HUES6 (cell line): Measurements from ENCODE around the gene MYO7B.

Experiments
- H3K27ac ChIP-seq: 2 replicates; pipeline ENCODE4 v1.7.0; 2013; ENCODE audit warnings: low read depth, mild to moderate bottlenecking, low read length, inconsistent platforms
- H3K27me3 ChIP-seq: 2 replicates; pipeline ENCODE4 v1.6.1; 2013; ENCODE audit warnings: low read length; ENCODE audit not compliant: control insufficient read depth, insufficient read depth
- H3K36me3 ChIP-seq: 2 replicates; pipeline ENCODE4 v1.6.1; 2013; ENCODE audit warnings: low read length; ENCODE audit not compliant: control insufficient read depth, insufficient read depth
- H3K4me1 ChIP-seq: 2 replicates; pipeline ENCODE4 v1.6.1; 2013; ENCODE audit warnings: low read length; ENCODE audit not compliant: control insufficient read depth, insufficient read depth
- H3K4me3 ChIP-seq: 2 replicates; pipeline ENCODE4 v1.5.1; 2013; ENCODE audit warnings: low read depth, low read length
- H3K9ac ChIP-seq: one replicate; pipeline ENCODE4 v1.6.1; 2013; ENCODE audit warnings: mild to moderate bottlenecking, low read length
- H3K9me3 ChIP-seq: 2 replicates; pipeline ENCODE4 v1.6.1; 2013; ENCODE audit warnings: low read depth, low read length; ENCODE audit not compliant: control insufficient read depth, insufficient read depth

Gene MYO7B

DNA sequence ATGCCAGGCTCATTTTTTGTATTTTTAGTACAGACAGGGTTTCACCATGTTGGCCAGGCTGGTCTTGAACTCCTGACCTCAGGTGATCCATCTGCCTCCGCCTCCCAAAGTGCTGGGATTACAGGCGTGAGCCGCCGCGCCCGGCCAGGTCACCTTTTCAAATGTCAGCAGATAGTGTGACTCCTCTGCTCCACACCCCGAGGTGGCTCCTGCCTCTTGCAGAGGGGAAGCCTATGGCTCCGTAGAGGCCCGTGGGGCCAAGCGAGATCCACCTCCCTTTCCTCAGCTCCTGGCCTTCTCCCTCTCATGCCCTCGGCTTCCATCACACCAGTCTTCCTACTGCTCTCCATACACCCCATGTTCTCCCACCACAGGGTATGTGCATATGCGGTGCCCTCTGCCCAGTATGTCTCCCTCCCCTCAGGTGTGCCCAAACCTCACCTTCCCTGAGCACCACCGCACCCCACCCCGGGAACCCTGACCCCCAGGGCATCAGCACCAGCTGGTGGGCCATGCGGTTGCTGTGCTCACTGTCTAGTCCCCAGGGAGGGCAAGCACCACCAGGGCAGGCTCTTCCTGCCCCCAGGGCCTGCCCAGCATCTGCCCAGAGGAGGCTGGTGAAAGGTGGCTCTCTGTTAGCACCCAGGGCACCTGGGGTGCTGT is 121.2 kb downstream of the MYO7B start:
- H3K4me1 ChIP-seq, result no peaks in the 10 kb centered on the region
- no peak overlapping the region for H3K4me3 ChIP-seq
- H3K36me3 ChIP-seq, result no peaks in the 10 kb centered on the region
- no peak overlapping the region for H3K9ac ChIP-seq
- H3K27me3 ChIP-seq, result no peaks in the 10 kb centered on the region
- H3K27ac ChIP-seq, result no peak overlapping the region
- H3K9me3 ChIP-seq, result 0 out of 2 replicates have a peak, but pooled peaks cover 2% of the 10 kb centered on the region

DNA sequence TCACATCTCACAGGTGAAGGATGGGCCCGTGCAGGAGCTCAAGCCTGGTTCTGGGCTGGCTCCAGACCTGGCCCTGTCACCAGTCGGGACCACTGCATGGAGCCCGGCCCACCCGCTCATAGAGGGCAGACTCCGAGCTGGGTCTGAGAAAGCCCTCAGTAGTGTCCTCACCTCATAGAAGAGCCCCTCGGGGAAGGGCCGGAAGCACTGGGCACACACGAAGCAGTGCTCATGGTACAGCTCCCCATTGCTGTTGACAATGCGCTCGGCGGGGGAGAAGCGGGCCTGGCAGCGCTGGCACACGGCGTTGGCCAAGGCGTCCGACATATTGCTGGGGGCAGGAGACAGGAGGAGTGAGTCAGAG is 121.7 kb downstream of the MYO7B start:
- Histone ChIP-seq H3K36me3 (no peaks in the 10 kb centered on the region), H3K4me1 (peaks cover 2% of the 10 kb centered on the region; the same call in 1 of the 2 replicates), H3K27me3 (no peaks in the 10 kb centered on the region), H3K27ac (no peak overlapping the region), H3K9me3 (0 out of 2 replicates have a peak, but pooled peaks cover 2% of the 10 kb centered on the region), H3K9ac (no peak overlapping the region), H3K4me3 (no peak overlapping the region)

GRCh38 chr2:127658146-127658545 is 122.7 kb downstream of the MYO7B start:
- 0 out of 2 replicates have a peak, but pooled peaks cover 2% of the 10 kb centered on the region for H3K9me3 ChIP-seq
- H3K36me3 ChIP-seq, result no peaks in the 10 kb centered on the region
- no peak overlapping the region for H3K27ac ChIP-seq
- H3K4me3 ChIP-seq, result no peak overlapping the region
- H3K4me1 ChIP-seq, result peaks cover 7% of the 10 kb centered on the region
- no peak overlapping the region for H3K9ac ChIP-seq
- H3K27me3 ChIP-seq, result peaks cover 5% of the 10 kb centered on the region

- Histone ChIP-seq H3K4me1 (peaks cover 12% of the 10 kb centered on the region), H3K36me3 (no peaks in the 10 kb centered on the region), H3K27me3 (peaks cover 11% of the 10 kb centered on the region), H3K4me3 (no peak overlapping the region), H3K9me3 (0 out of 2 replicates have a peak, but pooled peaks cover 2% of the 10 kb centered on the region), H3K9ac (no peak overlapping the region), H3K27ac (no peak overlapping the region)
Observed at GRCh38 chr2:127658641-127659407, 123.3 kb downstream of the MYO7B start.

DNA sequence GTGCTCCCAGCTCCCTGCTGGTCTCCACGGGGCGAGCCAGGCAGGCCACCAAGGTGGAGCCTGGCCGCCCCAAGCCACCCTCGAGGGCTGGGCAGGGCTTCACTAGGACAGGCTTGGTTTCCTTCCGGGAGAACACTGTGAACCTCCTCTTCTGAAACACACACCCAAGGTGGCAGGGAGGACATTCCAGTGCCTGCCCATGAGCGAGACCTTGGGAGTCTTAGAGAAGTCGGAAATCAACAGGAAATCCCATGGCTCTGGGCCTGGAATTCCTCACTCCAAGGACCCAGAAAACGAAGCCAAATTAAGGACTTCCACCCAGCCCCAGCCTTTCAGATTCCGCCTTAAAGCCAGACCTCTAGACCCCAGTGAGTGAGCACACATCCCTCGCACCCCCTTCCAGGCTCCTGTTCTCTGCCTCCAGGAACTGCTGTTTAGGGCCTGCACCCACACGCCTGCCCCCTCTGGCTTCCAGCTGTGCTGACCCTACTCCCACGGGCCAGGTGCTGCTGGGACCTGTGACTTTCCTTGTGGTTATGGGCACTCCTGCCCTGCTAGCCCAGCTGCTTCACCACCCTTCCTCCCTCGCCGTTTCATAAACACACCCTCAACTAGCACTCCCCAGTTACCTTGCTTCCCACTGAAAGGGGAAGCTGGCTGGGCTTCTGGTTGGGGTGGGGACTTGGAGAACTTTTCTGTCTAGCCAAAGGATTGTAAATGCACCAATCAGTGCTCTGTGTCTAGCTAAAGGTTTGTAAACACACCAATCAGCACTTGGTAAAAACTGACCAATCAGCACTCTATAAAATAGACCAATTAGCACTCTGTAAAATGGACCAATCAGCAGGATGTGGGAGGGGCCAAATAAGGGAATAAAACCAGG is 124.2 kb downstream of the MYO7B start:
- no peak overlapping the region for H3K9ac ChIP-seq
- no peak overlapping the region for H3K27ac ChIP-seq
- H3K27me3 ChIP-seq, result peaks cover 20% of the 10 kb centered on the region
- no peaks in the 10 kb centered on the region for H3K36me3 ChIP-seq
- no peak overlapping the region for H3K4me3 ChIP-seq
- H3K9me3 ChIP-seq, result 0 out of 2 replicates have a peak, but pooled peaks cover 2% of the 10 kb centered on the region
- H3K4me1 ChIP-seq, result peaks cover 15% of the 10 kb centered on the region

DNA sequence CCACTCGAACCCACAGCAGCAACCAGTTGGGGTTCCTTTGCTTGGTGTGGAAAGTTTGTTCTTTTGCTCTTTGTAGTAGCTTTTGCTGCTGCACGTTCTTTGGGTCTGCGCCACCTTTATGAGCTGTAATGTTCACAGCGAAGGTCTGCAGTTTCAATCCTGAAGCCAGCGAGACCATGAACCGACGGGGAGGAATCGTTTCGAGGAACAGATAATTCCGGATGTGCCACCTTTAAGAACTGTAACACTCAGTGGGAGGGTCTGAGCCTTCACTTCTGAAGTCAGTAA is 124.8 kb downstream of the MYO7B start:
- Histone ChIP-seq H3K9ac (no peak overlapping the region), H3K9me3 (0 out of 2 replicates have a peak, but pooled peaks cover 2% of the 10 kb centered on the region), H3K27ac (no peak overlapping the region), H3K27me3 (peaks cover 26% of the 10 kb centered on the region), H3K4me1 (peaks cover 17% of the 10 kb centered on the region), H3K36me3 (no peaks in the 10 kb centered on the region), H3K4me3 (no peak overlapping the region)

DNA sequence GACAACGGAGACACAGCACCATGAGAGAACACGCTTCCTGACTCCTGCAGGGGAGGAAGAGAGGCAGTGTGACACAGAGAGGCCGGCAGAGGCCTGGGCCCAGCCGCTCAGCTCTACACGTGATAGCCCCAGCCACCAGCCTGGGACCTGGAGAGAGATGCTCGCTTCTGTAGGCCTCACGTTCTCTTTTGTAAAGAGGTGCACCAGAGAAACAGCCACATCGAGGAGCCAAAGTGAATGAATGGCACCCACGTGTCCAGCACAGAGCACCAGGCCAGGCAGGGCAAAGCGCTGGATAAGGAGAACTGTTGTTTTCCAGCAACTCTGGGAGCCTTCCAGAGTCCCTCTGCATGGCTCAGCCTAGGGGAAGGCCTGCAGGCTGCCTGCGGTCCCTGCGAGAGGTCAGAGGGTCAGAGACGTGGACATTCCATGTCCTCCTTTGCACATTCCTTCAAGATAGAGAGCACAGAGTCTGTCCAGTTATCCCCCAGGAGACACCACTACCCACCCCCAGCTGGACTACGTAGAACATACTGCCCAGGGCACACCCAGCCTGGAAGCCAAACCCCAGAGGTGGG is 125.7 kb downstream of the MYO7B start:
- H3K9me3 ChIP-seq, result 0 out of 2 replicates have a peak, but pooled peaks cover 2% of the 10 kb centered on the region
- peaks cover 35% of the 10 kb centered on the region for H3K27me3 ChIP-seq
- H3K9ac ChIP-seq, result no peak overlapping the region
- no peak overlapping the region for H3K4me3 ChIP-seq
- H3K4me1 ChIP-seq, result peaks cover 17% of the 10 kb centered on the region
- no peak overlapping the region for H3K27ac ChIP-seq
- H3K36me3 ChIP-seq, result no peaks in the 10 kb centered on the region

- H3K9me3 ChIP-seq, result 0 out of 2 replicates have a peak, but pooled peaks cover 2% of the 10 kb centered on the region
- H3K4me3 ChIP-seq, result no peak overlapping the region
- H3K27ac ChIP-seq, result no peak overlapping the region
- peaks cover 17% of the 10 kb centered on the region for H3K4me1 ChIP-seq
- no peak overlapping the region for H3K9ac ChIP-seq
- no peaks in the 10 kb centered on the region for H3K36me3 ChIP-seq
- peaks cover 43% of the 10 kb centered on the region for H3K27me3 ChIP-seq
Observed at GRCh38 chr2:127661949-127662510, 126.5 kb downstream of the MYO7B start.

DNA sequence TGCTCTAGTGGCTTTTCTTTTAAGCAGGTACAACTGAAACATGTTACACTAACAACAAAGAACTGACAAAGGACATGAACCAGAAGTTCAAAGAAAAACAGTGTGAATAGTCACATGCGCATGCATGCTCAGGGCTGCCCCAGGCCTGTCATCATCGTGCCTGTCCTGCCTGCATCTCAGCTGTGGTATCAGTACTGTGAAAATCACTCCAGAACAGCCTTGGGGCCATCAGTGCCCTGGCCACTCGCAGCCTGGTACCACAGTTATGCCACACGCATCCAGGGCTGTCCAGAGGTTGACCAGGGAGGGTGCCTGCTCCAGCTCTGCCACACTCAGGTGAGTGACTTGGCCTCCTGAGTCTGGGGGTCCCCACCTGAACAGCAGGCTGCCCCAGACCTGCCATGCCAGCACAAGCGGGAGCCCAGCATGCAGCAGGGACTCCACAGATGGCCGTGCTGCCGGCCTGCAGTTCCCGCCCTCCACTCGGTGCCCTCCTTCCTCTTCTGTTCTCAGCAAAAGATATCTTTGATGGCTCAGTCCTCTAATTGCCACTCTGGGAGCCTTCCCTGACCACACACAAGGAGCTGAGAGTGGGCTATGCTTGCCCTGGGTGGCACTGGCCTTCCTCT is 127.6 kb downstream of the MYO7B start:
- H3K9ac ChIP-seq, result no peak overlapping the region
- peaks cover 43% of the 10 kb centered on the region for H3K27me3 ChIP-seq
- peaks cover 17% of the 10 kb centered on the region for H3K4me1 ChIP-seq
- H3K36me3 ChIP-seq, result no peaks in the 10 kb centered on the region
- H3K4me3 ChIP-seq, result no peak overlapping the region
- H3K9me3 ChIP-seq, result 0 out of 2 replicates have a peak, but pooled peaks cover 2% of the 10 kb centered on the region
- no peak overlapping the region for H3K27ac ChIP-seq

GRCh38 chr2:127663566-127664064 is 128.1 kb downstream of the MYO7B start:
- Histone ChIP-seq H3K4me3 (no peak overlapping the region), H3K27me3 (peaks cover 43% of the 10 kb centered on the region), H3K36me3 (no peaks in the 10 kb centered on the region), H3K9ac (no peak overlapping the region), H3K4me1 (peaks cover 17% of the 10 kb centered on the region), H3K27ac (no peak overlapping the region), H3K9me3 (0 out of 2 replicates have a peak, but pooled peaks cover 2% of the 10 kb centered on the region)
